GM12878 (cell line): ENCODE measurements around the gene ECEL1. TPM values are rescaled to one million over a fixed set of nuclear protein-coding genes. Genes with fewer than 3 reads are reported as not detected.

Source experiments
- ATAC-seq: fragments of 200-7000 bp; cut with Tn5 transposase; 3 replicates; pipeline ENCODE4 v1.9.1; 2020; ENCODE audit warnings: mild to moderate bottlenecking, moderate library complexity
- BruUV-seq: library from RNA; stranded (reverse); fragments of 400-500 nt; replicated peaks from 2 replicates; lab custom pipeline; 2021; lab: Mats Ljungman, UMichigan
- CTCF ChIA-PET: fragments of 300-600 bp; sonication (Branson Sonifier 250); formaldehyde crosslinking; extraction: SDS; loops from one replicate; lab custom pipeline; 2021; ENCODE audit warnings: inconsistent platforms; lab: Yijun Ruan, JAX
- POLR2A ChIA-PET: fragments of 350-600 bp; formaldehyde crosslinking; extraction: SDS; loops from one replicate; lab custom pipeline; 2021; ENCODE audit warnings: inconsistent platforms; lab: Charles Lee
- RAD21 ChIA-PET: fragments of 300-600 bp; sonication (Branson Sonifier 250); formaldehyde crosslinking; loops from one replicate; lab custom pipeline; 2023; ENCODE audit warnings: antibody characterized with exemption; ENCODE audit not compliant: unreplicated experiment; lab: Charles Lee
- SMC1A ChIA-PET: fragments of 300-600 bp; sonication (Branson Sonifier 250); formaldehyde crosslinking; loops from one replicate; lab custom pipeline; 2023; ENCODE audit not compliant: unreplicated experiment, uncharacterized antibody; lab: Charles Lee
- DNase-seq: peaks from one replicate; pipeline ENCODE4 v3.0.0-alpha.2; 2011; ENCODE audit warnings: low read depth, low spot score
- FAIRE-seq: peaks from 3 replicates; lab custom pipeline; 2011; peaks lifted over from hg19 to GRCh38; lab: Jason Lieb, UNC
- H2AFZ ChIP-seq: 2 replicates; pipeline ENCODE4 v1.6.0; 2011; ENCODE audit warnings: low read depth, low read length, control low read depth; ENCODE audit not compliant: control insufficient read depth
- H3K27ac ChIP-seq: 2 replicates; pipeline ENCODE4 v1.5.1; 2011; ENCODE audit warnings: control low read depth; ENCODE audit not compliant: control insufficient read depth, insufficient read depth
- H3K27me3 ChIP-seq, 2 experiments: replicated peaks in 1 of 2; 2 replicates each; pipeline versions ENCODE4 v1.6.0 to v1.6.1; 2011; ENCODE audit warnings: low read length in 1 of 2; ENCODE audit not compliant: control insufficient read depth in 2 of 2, insufficient read depth in 2 of 2
- H3K36me3 ChIP-seq, 2 experiments: 2 replicates each; pipeline ENCODE4 v1.5.1; 2011; ENCODE audit warnings: low read length in 1 of 2; ENCODE audit not compliant: control insufficient read depth in 2 of 2, insufficient read depth in 2 of 2
- H3K4me1 ChIP-seq: 2 replicates; pipeline ENCODE4 v1.6.1; 2011; ENCODE audit warnings: mild to moderate bottlenecking, low read length, moderate library complexity, mixed read lengths; ENCODE audit not compliant: control insufficient read depth, insufficient read depth
- H3K4me2 ChIP-seq: 2 replicates; pipeline ENCODE4 v1.6.0; 2011; ENCODE audit warnings: control low read depth; ENCODE audit not compliant: control insufficient read depth, insufficient read depth
- H3K4me3 ChIP-seq: fragments of 200-600 bp; sonication (generic); 2 replicates; pipeline ENCODE4 v1.5.1; 2016
- H3K79me2 ChIP-seq: 2 replicates; pipeline ENCODE4 v1.6.0; 2011; ENCODE audit warnings: low read length; ENCODE audit not compliant: control insufficient read depth, insufficient read depth
- H3K9ac ChIP-seq: 2 replicates; pipeline ENCODE4 v1.8.0; 2011; ENCODE audit warnings: low read length, control low read depth, mixed read lengths; ENCODE audit not compliant: control insufficient read depth, insufficient read depth
- H3K9me3 ChIP-seq: replicated peaks from 3 replicates; pipeline ENCODE4 v1.5.1; 2011; ENCODE audit warnings: mild to moderate bottlenecking, low read length; ENCODE audit not compliant: control insufficient read depth, insufficient read depth
- H4K20me1 ChIP-seq: 2 replicates; pipeline ENCODE4 v1.6.0; 2011; ENCODE audit not compliant: control insufficient read depth, insufficient read depth
- HDAC6 ChIP-seq: fragments of 200-600 bp; sonication (generic); IDR thresholded peaks from one replicate; pipeline ENCODE4 v1.8.0; 2017; ENCODE audit warnings: antibody characterized with exemption; ENCODE audit not compliant: unreplicated experiment
- IKZF1 ChIP-seq: fragments of 450-650 bp; conservative IDR thresholded peaks from 2 replicates; pipeline ENCODE4 v1.6.1; 2017; ENCODE audit warnings: antibody characterized with exemption, mild to moderate bottlenecking
- SMC3 ChIP-seq: IDR thresholded peaks from 2 replicates; pipeline ENCODE4 v1.6.1; 2011; ENCODE audit warnings: low read length, improper control_type of control experiment, borderline replicate concordance
- SP1 ChIP-seq: IDR thresholded peaks from one replicate; pipeline ENCODE4 v1.6.1; 2011; ENCODE audit warnings: low read depth, low read length
- WGBS: methylation state at CpG from one replicate; pipeline ENCODE4 v1.1.6; 2016; ENCODE audit warnings: low lambda C conversion rate; ENCODE audit not compliant: insufficient replicate concordance, insufficient coverage; ENCODE audit errors: missing lambda C conversion rate; 5-methylcytosine and 5-hydroxymethylcytosine counted together
- in situ Hi-C: fragments of 300-500 bp; cut with MboI; formaldehyde crosslinking; loops from 9 replicates; pipeline ENCODE4 v1.14.3; 2018; ENCODE audit warnings: mixed read lengths
- intact Hi-C: fragments of 100-400 bp; cut with micrococcal nuclease; formaldehyde crosslinking; loops from one replicate; pipeline ENCODE4 v1.14.2; 2022; ENCODE audit not compliant: unreplicated experiment
- polyA plus RNA-seq, 11 experiments: library from polyadenylated mRNA; depleted of rRNA in 4 of 11; unstranded in 6 of 11; stranded (reverse) in 5 of 11; fragments of >200 nt; fragmentation: Nextera tagmentation in 4 of 11; fragmentation: Illumina TruSeq in 1 of 11; extraction: Ambion mirVana in 4 of 11; extraction: Trizol in 1 of 11; gene quantifications; 1 replicate in 1 of 11; 2 replicates in 10 of 11; pipeline versions ENCODE4 v1.2.1 to v1.2.3, GENCODE V29; 2011 to 2016; ENCODE audit warnings: inconsistent platforms in 2 of 11, missing spikeins in 2 of 11, low read depth in 1 of 11
- total RNA-seq, 4 experiments: library from RNA; depleted of rRNA in 3 of 4; stranded (reverse); fragments of >200 nt in 3 of 4; fragmentation: Illumina TruSeq in 1 of 4; extraction: Trizol in 1 of 4; gene quantifications; 2 replicates each; pipeline versions ENCODE4 v1.2.1 to v1.2.3, GENCODE V29; 2013 to 2021
- TF ChIP-seq, protein P1 (sequence below): fragments of 450-650 bp; IDR thresholded peaks from 2 replicates; pipeline ENCODE4 v1.6.1; 2014; ENCODE audit warnings: mild to moderate bottlenecking
- TF ChIP-seq, protein P2 (sequence below), 3 experiments: IDR thresholded peaks in 2 of 3; conservative IDR thresholded peaks in 1 of 3; 2 replicates each; pipeline ENCODE4 v1.5.1; 2011; ENCODE audit warnings: low read depth in 3 of 3, low read length in 3 of 3, mild to moderate bottlenecking in 3 of 3, control low read depth in 2 of 3, moderate library complexity in 2 of 3, inconsistent platforms in 1 of 3, mixed read lengths in 1 of 3; ENCODE audit not compliant: control insufficient read depth in 2 of 3, insufficient read depth in 1 of 3; ENCODE audit errors: extremely low read depth in 1 of 3
- TF ChIP-seq, protein P3 (sequence below): IDR thresholded peaks from 2 replicates; pipeline ENCODE4 v1.6.1; 2012; ENCODE audit warnings: low read depth, low read length, improper control_type of control experiment

The ECEL1 gene
- total and polyA plus RNA-seq, 10 of the 15 experiments (the other 5 are each of a cell fraction or from before 2014, with no cell fraction given), result not detected

DNA sequence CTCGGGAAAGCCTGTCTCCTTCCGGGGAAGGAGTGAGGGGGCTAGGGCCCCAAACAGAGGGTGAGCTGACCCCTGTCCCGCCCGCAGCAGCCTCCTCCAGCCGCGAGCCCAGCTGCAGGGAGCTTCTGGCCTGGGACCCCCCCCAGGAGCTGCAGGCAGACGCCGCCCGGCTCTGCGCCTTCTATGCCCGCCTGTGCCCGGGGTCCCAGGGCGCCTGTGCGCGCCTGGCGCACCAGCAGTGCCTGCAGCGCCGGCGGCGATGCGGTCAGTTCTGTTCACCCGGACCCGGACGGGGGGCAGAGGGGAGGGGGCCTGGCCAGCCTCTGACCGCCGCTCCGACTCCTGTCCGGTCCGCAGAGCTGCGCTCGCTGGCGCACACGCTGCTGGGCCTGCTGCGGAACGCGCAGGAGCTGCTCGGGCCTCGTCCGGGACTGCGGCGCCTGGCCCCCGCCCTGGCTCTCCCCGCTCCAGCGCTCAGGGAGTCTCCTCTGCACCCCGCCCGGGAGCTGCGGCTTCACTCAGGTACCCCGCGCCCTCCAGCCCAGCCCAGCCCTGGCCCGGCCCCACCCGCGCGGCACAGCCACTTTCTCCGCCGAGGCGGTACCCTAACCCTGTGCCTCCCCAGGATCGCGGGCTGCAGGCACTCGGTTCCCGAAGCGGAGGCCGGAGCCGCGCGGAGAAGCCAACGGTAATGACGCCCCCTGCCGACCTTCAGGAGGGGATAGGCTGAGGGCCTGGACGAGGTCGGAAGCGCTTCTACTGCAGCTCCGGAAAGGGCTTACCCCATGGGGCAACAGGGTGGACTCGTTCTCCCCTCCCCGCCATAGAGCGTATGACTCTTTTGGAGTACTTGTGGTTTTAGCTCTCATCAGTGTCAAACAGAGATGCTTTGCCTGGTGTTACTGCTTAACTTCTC is 36.3 kb upstream of the ECEL1 start:
- Histone ChIP-seq H3K27ac (no peak overlapping the region), H3K9me3 (no peaks in the 10 kb centered on the region), H3K4me2 (no peak overlapping the region), H3K79me2 (no peaks in the 10 kb centered on the region), H2AFZ (no peak overlapping the region), H3K9ac (no peak overlapping the region), H3K4me1 (no peaks in the 10 kb centered on the region), H3K36me3 (no peaks in the 10 kb centered on the region), H3K4me3 (no peak overlapping the region), H4K20me1 (no peaks in the 10 kb centered on the region), H3K27me3 (peaks cover 3 to 6% of the 10 kb centered on the region in 2 experiments; a peak in 3 of 4 replicates)
- no peak for DNase-seq
- CTCF ChIA-PET, result interaction anchor here (0.7 kb wide), 1 partner anchor 77 kb away, joined by 3 read pairs; no protein-coding TSS in a partner anchor
- RAD21 ChIA-PET, result interaction anchor here (0.6 kb wide), 1 partner anchor 60 kb away, joined by 4 read pairs; no protein-coding TSS in a partner anchor
- SMC1A ChIA-PET, result no interaction called here
- TF ChIP-seq, protein P1, sequence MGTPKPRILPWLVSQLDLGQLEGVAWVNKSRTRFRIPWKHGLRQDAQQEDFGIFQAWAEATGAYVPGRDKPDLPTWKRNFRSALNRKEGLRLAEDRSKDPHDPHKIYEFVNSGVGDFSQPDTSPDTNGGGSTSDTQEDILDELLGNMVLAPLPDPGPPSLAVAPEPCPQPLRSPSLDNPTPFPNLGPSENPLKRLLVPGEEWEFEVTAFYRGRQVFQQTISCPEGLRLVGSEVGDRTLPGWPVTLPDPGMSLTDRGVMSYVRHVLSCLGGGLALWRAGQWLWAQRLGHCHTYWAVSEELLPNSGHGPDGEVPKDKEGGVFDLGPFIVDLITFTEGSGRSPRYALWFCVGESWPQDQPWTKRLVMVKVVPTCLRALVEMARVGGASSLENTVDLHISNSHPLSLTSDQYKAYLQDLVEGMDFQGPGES, result no peak
- TF ChIP-seq HDAC6 (peak; percentile 78), SMC3 (no peak), SP1 (no peak), IKZF1 (no peak)
- TF ChIP-seq, protein P2, sequence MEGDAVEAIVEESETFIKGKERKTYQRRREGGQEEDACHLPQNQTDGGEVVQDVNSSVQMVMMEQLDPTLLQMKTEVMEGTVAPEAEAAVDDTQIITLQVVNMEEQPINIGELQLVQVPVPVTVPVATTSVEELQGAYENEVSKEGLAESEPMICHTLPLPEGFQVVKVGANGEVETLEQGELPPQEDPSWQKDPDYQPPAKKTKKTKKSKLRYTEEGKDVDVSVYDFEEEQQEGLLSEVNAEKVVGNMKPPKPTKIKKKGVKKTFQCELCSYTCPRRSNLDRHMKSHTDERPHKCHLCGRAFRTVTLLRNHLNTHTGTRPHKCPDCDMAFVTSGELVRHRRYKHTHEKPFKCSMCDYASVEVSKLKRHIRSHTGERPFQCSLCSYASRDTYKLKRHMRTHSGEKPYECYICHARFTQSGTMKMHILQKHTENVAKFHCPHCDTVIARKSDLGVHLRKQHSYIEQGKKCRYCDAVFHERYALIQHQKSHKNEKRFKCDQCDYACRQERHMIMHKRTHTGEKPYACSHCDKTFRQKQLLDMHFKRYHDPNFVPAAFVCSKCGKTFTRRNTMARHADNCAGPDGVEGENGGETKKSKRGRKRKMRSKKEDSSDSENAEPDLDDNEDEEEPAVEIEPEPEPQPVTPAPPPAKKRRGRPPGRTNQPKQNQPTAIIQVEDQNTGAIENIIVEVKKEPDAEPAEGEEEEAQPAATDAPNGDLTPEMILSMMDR (IDR thresholded peaks at IDR 0.05 in 2 of 3, conservative IDR thresholded peaks at IDR 0.05 in 1 of 3; ENCODE audit: control insufficient read depth in 2 of 3, extremely low read depth in 1 of 3, insufficient read depth in 1 of 3, low read depth in 3 of 3, low read length in 3 of 3), result 0 out of 6 replicates have a peak, but pooled peaks of 1 of the 3 experiments have one; percentile 14
- TF ChIP-seq, protein P3, sequence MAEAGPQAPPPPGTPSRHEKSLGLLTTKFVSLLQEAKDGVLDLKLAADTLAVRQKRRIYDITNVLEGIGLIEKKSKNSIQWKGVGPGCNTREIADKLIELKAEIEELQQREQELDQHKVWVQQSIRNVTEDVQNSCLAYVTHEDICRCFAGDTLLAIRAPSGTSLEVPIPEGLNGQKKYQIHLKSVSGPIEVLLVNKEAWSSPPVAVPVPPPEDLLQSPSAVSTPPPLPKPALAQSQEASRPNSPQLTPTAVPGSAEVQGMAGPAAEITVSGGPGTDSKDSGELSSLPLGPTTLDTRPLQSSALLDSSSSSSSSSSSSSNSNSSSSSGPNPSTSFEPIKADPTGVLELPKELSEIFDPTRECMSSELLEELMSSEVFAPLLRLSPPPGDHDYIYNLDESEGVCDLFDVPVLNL, result no peak
- POLR2A ChIA-PET, result no interaction called here
- BruUV-seq, result no TSS peak
- WGBS, result 2% methylated on average over 54 of the region's 75 CpGs
- peak; percentile 27 for ATAC-seq
- intact Hi-C loops (no loop called here), in situ Hi-C loops (no loop called here)
- FAIRE-seq, result no peak
